Measurements from ENCODE around the gene DYNLL1. TPM values are rescaled to one million over a fixed set of nuclear protein-coding genes. Genes with fewer than 3 reads are reported as not detected.
"Not testable (repeated sequence)": the region's sequence is repeated elsewhere in the genome, so short reads cannot be mapped to it uniquely, and the experiment has no call there.

Gene DYNLL1
- total and polyA plus RNA-seq, 7 donors, result 204 to 942 (median 254) TPM

- H3K9me3 ChIP-seq, result no peaks in the 10 kb centered on the region
- TF ChIP-seq POLR2A (IDR thresholded peaks at IDR 0.05) (no peak), POLR2AphosphoS5 (IDR thresholded peaks at IDR 0.05) (peak; percentile 57 to 84 (median 74)), EP300 (IDR thresholded peaks at IDR 0.05) (peak in 1 of 4 donors; percentile 16)
- TF ChIP-seq, protein P1, sequence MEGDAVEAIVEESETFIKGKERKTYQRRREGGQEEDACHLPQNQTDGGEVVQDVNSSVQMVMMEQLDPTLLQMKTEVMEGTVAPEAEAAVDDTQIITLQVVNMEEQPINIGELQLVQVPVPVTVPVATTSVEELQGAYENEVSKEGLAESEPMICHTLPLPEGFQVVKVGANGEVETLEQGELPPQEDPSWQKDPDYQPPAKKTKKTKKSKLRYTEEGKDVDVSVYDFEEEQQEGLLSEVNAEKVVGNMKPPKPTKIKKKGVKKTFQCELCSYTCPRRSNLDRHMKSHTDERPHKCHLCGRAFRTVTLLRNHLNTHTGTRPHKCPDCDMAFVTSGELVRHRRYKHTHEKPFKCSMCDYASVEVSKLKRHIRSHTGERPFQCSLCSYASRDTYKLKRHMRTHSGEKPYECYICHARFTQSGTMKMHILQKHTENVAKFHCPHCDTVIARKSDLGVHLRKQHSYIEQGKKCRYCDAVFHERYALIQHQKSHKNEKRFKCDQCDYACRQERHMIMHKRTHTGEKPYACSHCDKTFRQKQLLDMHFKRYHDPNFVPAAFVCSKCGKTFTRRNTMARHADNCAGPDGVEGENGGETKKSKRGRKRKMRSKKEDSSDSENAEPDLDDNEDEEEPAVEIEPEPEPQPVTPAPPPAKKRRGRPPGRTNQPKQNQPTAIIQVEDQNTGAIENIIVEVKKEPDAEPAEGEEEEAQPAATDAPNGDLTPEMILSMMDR (IDR thresholded peaks at IDR 0.05), result no peak
- H3K27me3 ChIP-seq, result no peaks in the 10 kb centered on the region
- peak within 1 kb of the TSS; percentile 66 to 83 (median 70) for H3K4me3 ChIP-seq
- 0 to 1% methylated on average over 38 of the region's 38 CpGs for WGBS, 2 donors
- peak within 1 kb of the TSS; percentile 86 to 96 (median 91) for H3K27ac ChIP-seq
- intact Hi-C loops (cut with DNase I), result loop anchor here (2.0 kb wide), 1 partner anchor 32 kb away; the partner anchor contains the start of gene DYNLL1
- H3K36me3 ChIP-seq, result no peaks in the 10 kb centered on the region
- H3K4me1 ChIP-seq, result peaks cover 0 to 19% (median 11%) of the 10 kb centered on the region in 4 donors
- DNase-seq, result peak; percentile 95
Measured at GRCh38 chr12:120528861-120529525, 33.1 kb downstream of the DYNLL1 start, which contains the start of gene COQ5. COQ5 (minus strand) TSS chr12:120529158; CDS start chr12:120529141, 17 bp downstream.

DNA sequence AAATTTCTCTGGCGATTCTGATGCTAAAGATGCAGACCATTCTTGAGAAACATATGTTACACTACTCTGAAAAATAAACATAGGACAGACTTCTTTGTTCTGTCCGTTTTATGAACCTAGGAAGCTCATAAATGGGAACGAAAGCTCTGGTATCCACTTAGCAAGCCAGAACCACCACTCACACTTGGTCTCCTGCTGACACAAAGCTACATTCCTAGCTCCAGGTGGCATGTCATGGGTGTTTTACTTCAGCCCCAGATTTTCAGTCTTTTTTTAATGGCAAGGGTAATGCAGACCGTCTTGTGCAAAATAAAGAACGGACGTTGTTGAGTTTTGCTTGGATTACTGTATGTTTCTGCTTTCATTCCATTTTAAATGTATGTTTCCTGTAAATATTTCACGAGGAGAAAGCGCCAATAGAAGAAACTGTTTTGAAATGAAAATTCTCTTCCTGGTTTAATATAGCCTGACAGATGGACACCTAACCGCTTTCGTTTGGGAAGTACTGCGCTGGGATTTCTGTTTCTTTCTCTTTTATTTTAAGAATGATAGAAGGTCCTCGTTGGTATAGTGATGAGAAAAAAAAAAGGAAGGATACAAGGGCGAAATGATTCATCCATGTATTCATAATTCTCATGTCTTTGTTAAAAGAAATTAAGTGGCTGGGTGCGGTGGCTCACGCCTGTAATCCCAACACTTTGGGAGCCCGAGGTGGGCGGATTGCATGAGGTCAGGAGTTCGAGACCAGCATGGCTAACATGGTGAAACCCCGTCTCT, 33.9 kb downstream of the DYNLL1 start:
- intact Hi-C loops (cut with DNase I), result loop anchor here (2.0 to 10.0 kb wide), 2 partner anchors 33 to 95 kb away; partner anchors contain the start of genes COX6A1 and DYNLL1
- no peaks in the 10 kb centered on the region for H3K36me3 ChIP-seq
- H3K27ac ChIP-seq, result peak overlapping the region; percentile 86 to 96 (median 91)
- H3K4me1 ChIP-seq, result peaks cover 0 to 19% (median 11%) of the 10 kb centered on the region in 4 donors
- no peaks in the 10 kb centered on the region for H3K27me3 ChIP-seq
- DNase-seq, result no peak
- H3K4me3 ChIP-seq, result peak overlapping the region; percentile 5 to 74 (median 66)
- peak in 2 of 4 donors; percentile 14 to 33 for TF ChIP-seq POLR2AphosphoS5 (IDR thresholded peaks at IDR 0.05)
- TF ChIP-seq POLR2A (IDR thresholded peaks at IDR 0.05), result no peak
- TF ChIP-seq, protein P1 (IDR thresholded peaks at IDR 0.05), result no peak
- TF ChIP-seq EP300 (IDR thresholded peaks at IDR 0.05), result no peak
- no peaks in the 10 kb centered on the region for H3K9me3 ChIP-seq
- WGBS, 2 donors, result 9 to 31% methylated on average over 19 of the region's 19 CpGs

DNA sequence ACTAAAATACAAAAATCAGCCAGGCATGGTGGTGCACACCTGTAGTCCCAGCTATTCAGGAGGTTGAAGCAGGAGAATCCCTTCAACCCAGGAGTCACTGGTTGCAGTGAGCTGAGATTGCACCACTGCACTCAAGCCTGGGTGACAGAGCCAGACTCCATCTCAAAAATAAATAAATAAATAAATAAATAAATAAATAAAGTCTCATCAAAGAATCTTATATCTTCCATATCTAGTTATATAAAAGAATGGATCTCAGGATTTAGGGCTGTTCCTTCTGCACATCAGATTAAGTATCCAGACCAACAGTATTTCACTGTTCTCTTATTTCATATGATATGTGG, 34.5 kb downstream of the DYNLL1 start:
- H3K27me3 ChIP-seq, DNase-seq, H3K9me3 ChIP-seq, H3K36me3 ChIP-seq: not testable (repeated sequence)
- intact Hi-C loops (cut with DNase I), result loop anchor here (10.0 kb wide), 1 partner anchor 96 kb away; the partner anchor contains the start of gene COX6A1
- Histone ChIP-seq H3K4me3 (peak overlapping the region in 3 of 4 donors; percentile 66 to 74 (median 66)), H3K4me1 (peaks cover 0 to 25% (median 12%) of the 10 kb centered on the region in 4 donors), H3K27ac (peak overlapping the region; percentile 86 to 96 (median 91))

DNA sequence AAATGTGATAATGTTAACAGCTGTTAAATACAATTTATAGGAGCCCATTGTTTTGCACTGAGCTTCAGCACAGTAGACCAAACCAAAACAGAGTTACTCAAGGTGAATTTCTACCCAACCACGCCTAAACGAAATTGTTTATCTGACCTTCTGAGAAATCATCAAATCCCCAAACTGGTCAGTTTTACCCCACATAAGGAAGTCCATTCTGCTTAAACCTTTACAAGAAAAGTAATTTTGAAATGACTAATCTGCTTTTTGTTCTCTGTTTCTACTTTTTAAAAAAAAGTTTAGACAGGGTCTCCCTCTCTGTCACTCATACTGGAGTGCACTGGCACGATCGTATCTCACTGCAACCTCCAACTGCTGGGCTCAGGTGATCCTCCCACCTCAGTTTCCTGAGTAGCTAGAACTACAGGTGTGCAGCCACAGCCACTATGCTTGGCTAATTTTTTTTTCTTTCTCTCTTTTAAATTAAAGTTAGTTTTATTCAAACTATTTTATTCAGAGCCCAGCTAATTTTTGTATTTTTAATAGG, 36.9 kb downstream of the DYNLL1 start:
- H3K4me1 ChIP-seq, result peaks cover 0 to 49% (median 36%) of the 10 kb centered on the region in 4 donors
- no peak overlapping the region for H3K4me3 ChIP-seq
- WGBS, 2 donors, result 71 to 77% methylated on average over 4 of the region's 4 CpGs
- no peaks in the 10 kb centered on the region for H3K27me3 ChIP-seq
- no peaks in the 10 kb centered on the region for H3K36me3 ChIP-seq
- TF ChIP-seq POLR2A (IDR thresholded peaks at IDR 0.05) (no peak), POLR2AphosphoS5 (IDR thresholded peaks at IDR 0.05) (no peak)
- TF ChIP-seq, protein P1 (IDR thresholded peaks at IDR 0.05), result no peak
- intact Hi-C loops (cut with DNase I), result loop anchor here (10.0 kb wide), 1 partner anchor 98 kb away; the partner anchor contains the start of gene COX6A1
- no peaks in the 10 kb centered on the region for H3K9me3 ChIP-seq
- H3K27ac ChIP-seq, result no peak overlapping the region
- no peak for DNase-seq
